HG03439 (cell line): Measurements from ENCODE around the gene NUBP1.
A peak's percentile ranks its signal among the peaks of the same experiment; 100 is the strongest.
"Not testable (repeated sequence)": the region's sequence is repeated elsewhere in the genome, so short reads cannot be mapped to it uniquely, and the experiment has no call there.

Experiments
- ATAC-seq: cut with Tn5 transposase; IDR thresholded peaks from one replicate; pipeline ENCODE4 v1.9.1; 2021; ENCODE audit warnings: mild to moderate bottlenecking, moderate library complexity; ENCODE audit not compliant: unreplicated experiment

NUBP1 gene

DNA sequence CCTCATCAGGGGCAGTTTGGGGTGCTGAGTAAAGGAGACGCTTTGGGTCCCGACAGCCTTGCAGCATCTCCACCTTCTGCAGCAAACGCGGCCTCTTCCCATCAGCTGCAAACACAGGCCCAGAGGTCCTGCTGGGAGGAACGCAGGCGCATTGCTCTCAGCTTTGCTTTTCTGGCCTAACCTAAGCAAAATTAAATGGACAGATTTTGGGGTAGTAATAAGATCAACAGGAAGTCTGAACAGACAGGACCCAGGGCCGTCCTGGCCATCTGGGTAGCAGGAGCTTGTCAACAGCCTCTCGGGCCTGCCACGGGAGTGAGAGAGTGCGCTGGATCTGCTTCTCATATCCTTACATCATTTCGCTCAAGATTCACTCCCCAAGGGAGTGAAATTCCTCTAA lies 7.2 kb downstream of the NUBP1 start:
- no peak for ATAC-seq

DNA sequence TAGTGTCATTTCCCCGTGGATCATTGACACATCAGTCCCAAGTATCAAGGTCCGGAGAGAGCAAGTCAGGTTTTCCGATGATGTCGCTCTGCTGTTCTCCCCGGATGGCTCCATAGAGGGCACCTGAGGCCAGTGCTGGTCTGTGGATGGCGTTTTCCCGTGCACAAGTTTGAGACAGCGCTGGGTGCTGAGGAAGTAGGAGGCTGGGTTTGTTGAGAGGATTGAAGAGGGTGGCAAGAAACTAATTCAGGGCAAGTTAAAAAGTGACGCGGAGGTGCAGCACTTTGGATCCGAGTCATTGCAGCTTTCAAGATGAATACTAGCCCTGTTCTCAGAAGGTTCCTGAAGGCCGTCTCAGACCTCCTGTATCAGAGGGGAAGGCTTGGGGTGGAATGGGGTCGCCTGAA lies 7.7 kb downstream of the NUBP1 start:
- ATAC-seq, result no peak

DNA sequence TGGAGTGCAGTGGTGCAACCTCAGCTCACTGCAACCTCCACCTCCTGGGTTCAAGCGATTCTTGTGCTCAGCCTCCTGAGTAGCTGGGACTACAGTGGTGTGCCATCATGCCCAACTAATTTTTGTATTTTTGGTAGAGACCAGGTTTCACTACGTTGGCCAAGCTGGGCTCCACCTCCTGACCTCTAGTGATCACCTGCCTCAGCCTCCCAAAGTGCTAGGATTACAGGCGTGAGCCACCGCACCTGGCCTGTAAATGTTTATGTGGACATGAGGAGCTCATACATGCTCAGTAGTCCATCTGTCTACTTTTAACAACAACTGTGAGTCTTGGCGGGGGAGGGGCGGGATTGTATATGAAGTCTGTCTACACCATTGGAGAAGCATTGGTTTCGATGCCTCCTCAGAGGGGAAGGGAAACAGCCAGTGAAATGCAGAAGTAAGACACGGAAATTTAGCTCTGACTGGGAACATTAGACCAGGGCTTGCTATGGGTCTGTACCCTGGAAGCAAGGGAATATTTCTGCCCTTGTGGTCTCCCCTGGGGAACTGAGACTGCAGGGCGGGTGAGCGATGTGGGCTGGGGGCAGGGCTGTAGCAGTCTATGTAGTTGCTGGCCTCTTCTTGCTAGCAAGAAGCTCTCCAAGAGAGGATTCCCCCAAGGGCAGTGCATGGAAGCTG lies 9.3 kb downstream of the NUBP1 start:
- no peak for ATAC-seq

DNA sequence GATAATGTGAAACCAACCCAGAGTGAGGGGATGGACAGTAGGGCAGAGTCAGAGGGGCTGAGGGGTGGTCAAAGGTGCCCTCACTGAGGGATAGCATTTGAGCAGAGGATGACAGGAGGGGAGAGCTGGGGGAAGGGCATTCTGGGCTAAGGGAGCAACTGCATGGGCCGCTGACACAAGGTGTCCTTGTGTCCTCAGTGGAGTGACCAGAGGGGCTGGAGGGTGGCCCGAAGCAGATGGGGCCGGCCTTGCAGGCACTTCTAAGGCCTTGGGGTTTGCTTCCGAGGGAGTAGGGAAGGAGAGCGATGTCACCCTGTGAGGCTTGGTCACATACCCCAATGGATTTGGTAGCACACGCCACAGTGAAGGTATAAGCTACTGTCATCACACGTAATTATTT lies 10.0 kb downstream of the NUBP1 start:
- ATAC-seq, result no peak

DNA sequence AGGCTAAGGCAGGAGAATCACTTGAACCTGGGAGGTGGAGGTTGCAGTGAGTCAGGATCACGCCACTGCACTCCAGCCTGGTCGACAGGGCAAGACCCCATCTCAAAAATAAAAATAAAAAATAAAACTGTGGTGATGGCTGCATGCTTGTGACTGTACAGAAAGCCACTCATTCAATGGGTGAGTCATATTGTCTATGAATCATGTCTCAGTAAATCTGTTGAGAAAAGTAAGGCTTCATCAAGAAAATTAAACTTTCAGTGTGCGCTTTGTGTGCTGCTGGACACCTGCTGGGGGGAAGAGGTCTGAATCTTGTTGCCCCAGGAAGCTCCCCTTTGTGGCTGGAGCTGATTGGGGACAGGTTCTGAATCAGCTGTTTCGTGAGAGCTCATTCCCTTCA lies 11.3 kb downstream of the NUBP1 start:
- ATAC-seq, result no peak

DNA sequence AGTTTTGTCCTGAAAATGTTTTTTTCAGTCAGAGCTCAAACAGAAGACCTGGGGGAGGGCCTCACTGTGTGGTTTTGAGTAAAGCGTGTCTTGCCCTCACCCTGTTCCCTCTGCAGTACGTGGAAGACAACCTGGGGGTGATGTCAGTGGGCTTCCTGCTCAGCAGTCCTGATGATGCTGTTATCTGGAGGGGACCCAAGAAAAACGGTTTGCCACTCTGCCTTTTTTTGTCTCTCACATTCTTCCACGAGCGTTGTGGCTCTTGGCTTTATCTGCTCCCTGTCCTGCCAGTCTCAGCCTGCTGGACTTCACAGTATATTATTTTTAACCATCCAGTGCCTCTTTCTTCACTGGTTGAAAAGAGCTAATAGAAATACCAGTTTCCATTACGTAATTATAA lies 12.9 kb downstream of the NUBP1 start:
- ATAC-seq, result no peak

DNA sequence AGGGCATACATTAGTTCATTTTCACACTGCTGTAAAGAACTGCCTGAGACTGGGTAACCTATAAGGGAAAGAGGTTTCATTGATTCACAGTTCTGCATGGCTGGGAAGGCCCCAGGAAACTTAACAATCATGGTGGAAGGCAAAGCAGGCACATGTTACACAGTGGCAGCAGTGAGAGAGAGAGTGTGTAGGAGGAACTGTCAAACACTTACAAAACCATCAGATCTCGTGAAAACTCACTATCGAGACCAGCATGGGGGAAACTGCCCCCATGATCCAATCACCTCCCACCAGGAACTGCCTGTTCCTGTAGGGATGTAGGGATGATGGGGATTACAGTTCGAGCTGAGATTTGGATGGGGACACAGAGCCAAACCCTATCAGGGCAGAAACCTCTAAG lies 17.2 kb downstream of the NUBP1 start:
- no peak for ATAC-seq

DNA sequence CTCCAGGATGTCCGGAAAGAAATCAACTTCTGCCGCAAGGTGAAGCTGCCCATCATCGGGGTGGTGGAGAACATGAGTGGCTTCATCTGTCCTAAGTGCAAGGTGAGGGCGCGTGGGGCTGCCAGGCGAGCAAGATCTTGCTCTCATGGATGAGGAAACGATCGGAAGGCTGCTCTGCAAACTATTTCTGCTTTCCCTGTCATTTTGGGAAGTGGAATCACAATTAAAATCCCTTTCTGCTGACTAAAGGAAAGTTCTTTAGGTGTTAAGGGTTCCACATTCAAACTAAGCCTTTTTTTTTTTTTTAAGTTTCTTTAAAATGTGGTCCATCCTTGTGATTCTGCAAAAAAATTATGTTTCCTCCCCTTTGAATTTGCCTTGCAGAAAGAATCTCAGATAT lies 17.7 kb downstream of the NUBP1 start:
- no peak for ATAC-seq

DNA sequence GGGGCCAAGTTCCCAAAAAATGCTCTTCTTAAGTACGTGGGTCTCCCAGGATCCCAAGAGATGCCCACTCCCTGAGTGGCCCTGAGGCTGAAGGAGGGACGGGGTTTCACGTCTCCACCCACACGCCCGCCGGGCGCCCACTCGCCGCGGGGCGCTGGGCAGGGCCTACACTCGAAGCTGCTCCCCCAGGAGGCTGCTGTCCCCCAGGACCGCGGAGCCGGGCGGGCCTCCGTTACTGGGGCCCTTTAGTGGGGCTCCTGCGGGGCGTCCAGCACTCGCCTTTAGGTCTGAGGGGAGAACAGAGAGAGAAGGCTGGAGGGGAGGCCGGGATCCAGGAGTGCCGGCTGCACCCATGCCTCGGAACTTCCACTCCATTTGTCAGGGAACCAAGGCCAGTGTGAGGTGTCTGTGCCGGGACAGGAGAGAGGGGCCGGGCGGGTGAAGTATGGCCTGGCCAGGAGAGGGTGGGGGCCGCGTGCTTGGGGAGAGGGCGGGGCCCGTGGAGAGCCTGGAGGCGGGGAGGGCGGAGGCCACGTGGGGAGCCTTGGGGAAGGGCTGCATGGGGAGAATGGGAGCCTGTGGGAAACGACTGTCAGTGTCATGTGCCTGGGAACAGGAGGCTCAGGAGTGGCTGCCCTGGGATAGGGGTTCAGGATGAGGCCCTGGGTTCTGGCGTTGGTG lies 18.8 kb downstream of the NUBP1 start:
- no peak for ATAC-seq

DNA sequence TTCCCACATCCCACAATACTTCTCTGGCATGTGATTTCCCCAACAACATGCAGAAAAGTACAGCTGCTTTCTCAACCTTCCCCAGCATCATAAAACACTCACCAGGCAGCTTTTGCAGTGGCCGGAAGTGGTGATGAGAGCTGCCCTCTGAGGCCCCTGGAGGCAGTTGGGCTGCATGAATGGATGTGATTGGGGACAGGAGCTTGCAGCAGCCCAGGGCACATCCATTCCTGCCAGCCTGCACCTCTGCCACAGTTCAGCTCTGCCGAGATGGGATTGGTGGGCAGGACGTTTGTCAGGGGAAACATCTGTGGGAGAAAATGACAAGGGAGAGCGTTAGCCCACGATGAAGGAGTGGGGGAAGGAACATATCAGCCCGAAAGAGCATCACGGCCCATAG lies 19.8 kb downstream of the NUBP1 start:
- no peak for ATAC-seq

DNA sequence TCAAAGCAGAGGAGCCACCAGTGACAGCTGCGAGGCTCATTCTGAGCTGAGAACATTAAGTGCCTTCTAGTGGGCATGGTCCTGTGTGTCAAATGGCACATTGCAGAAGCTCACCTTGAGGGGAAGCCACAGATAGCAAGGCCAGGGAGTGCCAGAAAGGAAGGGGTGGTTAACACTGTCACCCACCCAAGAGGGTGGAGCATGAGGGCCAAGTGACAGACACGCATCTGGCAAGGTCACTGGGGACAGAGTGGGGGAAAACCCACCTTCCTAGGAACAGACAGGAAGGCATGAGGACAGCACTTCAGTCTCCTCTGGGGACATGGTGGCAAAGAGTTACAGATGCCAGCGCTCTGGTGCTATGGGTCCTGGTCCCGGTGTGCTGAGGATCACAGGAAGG lies 22.1 kb downstream of the NUBP1 start:
- no peak for ATAC-seq

DNA sequence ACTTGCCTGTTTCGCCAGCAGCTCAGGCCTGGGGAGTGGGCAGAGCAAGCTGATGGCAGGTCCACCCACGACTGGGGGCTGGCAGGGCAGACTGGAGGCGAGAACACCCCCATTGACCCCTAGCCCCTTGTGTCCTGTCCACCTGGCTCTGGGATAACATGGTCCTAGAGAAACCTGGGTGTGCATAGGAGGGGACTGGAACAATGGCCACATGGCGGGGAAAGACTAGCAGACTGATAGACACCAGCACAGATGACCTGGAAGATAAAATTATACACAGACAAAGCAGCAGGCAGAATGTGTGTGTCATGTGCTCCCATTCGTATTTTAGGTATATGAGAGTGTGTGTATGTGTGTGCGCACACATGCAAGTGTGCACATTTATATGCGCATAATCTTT lies 23.5 kb downstream of the NUBP1 start:
- no peak for ATAC-seq

DNA sequence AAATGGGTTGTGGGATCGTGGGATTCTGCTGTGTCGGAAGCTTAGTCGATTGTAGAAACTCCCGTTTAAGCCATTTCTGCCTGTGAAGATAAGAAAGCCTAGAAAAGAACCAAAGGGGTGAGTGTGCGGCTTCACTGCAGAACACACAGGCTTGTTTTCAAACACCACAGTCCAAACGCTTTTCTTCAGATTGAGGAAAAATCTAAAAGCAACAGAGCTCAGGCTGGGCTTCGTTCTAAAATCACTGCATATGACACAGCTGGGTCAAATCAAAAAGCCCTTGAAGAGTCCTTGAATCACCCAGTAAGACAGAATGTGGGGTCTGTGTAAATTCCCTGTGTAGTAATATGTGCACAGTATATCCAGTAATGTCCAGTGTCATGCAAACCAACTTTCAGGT lies 25.7 kb downstream of the NUBP1 start:
- ATAC-seq, result no peak

DNA sequence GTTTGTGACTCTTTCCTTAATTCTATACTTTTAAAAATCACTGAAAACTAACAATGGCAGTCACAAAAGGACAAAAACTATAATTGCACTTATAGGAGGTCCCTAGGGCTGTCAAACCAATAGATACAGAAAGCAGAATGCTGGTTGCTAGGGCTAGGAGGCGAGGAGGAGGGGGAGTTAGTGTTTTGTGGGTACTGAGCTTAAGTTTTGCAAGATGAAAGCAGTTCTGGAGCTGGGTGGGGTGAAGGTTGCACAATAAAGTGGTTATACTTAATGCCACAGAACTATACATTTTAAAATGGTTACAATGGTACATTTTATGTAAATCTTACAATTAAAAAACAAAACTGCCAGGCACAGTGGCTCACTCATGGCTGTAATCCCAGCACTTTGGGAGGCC lies 27.3 kb downstream of the NUBP1 start:
- no peak for ATAC-seq

DNA sequence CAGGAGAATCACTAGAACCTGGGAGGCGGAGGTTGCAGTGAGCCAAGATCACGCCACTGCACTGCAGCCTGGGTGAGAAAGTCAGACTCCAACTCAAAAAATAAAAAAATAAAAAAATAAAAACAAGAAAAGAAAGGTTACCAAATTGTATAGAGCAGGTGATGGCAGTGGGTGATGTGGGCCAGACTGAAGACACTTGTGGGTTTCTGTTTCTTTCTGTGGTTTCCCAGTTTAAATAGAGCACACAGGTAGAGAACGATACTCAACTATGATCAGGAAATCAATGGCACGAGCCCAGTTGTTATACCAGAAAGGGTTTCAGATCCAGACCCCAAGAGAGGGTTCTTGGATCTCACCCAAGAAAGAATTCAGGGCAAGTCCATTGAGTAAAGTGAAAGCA lies 32.6 kb downstream of the NUBP1 start:
- peak; percentile 69 for ATAC-seq

DNA sequence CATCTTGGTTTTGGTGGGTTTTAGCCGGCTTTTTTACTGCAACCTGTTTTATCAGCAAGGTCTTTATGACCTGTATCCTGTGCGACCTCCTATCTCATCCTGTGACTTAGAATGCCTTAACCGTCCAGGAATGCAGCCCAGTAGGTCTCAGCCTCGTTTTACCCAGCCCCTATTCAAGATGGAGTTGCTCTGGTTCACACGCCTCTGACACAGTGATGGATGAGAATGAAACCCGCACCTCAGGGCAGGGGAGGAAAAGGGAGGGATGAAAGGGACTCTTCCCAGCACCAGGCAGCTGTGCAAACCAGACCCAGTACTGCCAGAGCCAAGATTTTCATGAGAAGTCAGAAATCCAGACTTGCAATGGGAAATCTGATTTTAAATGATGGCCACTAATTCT lies 33.3 kb downstream of the NUBP1 start:
- ATAC-seq, result not testable (repeated sequence)

DNA sequence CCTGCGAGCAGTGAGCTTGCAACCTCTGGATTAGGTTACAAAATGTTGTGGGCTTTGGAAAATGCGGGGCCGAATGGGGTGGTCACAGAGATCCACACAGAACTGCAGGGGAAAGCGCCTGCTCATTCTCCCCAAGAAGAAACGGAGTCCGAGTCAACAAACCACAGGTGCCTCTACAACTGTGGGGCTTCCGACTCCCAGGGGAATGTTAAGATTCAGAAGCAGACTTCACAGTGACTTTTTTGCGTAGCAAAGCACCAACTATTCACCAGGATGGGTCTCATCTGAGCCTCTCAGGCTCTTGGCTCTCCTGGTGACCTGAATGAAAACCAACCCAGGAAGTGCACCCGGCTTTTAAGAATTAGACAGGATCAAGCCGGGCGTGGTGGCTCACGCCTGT lies 33.7 kb downstream of the NUBP1 start:
- ATAC-seq, result no peak

DNA sequence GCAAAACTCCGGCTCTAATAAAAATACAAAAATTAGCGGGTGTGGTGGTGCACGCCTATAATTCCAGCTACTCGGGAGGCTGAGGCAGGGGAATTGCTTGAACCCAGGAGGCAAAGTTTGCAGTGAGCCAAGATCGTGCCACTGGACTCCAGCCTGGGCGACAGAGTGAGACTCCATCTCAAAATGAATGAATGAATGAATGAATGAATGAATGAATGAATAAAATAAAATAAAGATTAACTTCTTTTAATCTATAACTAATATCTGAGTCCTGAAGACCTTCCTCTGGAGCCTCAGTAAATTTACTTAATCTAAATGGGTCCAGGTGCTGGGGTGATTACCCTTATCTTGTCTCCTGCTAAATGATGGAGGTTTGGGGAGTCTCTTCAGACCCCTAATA lies 36.3 kb downstream of the NUBP1 start:
- not testable (repeated sequence) for ATAC-seq

DNA sequence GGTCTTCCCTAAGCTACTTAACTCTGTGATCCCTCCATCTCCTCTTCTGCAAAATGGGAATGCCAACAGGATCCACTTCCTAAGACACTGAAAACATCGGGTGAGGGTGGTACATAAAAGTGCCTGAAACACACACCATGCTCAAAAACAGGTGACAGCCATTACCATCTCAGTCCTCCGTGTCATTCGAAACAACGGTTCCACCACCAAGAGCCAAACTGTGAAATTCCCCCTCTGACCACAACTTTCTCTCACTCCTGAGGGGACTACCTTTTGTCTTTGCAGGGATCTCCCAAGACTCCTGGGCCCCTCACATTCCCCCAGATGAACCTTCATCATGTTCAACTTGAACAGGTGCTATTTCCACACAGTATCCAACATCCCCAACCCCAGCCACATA lies 37.0 kb downstream of the NUBP1 start:
- no peak for ATAC-seq

DNA sequence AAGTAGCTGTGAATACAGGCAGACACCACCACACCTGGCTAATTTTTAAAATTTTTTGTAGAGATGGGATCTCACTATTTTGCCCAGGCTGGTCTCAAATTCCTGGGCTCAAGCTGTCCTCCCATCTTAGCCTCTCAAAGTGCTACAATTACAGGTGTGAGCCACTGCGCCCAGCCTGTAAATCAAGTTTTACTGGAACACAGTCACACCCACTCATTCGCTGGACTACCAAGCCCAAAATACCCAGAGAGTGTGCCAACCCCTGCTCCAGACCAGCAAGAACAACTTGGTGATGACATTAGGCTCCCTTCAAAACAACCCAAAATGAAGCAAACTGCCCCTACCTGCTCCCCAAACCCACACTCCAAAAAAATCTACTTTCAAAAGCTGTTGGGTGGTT lies 39.0 kb downstream of the NUBP1 start:
- no peak for ATAC-seq

DNA sequence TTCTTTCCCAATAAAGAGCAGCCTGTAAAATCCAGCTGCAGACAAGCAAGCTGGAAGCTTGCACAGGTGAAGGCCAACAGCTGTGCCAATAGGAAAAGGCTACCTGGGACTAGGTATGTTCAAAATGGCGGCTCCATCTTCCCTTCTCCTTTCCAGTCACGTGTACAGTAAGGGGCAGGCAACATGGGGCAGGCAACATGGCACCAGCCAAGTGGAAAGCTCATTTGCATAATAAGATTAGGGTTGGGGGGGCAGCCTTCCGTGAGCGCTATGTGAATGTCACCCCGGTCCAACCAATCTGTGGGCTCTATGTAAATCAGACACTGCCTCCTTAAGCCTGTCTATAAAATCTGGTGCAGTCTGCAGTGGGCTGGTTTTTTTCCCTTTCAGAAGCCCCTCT lies 43.7 kb downstream of the NUBP1 start:
- no peak for ATAC-seq

DNA sequence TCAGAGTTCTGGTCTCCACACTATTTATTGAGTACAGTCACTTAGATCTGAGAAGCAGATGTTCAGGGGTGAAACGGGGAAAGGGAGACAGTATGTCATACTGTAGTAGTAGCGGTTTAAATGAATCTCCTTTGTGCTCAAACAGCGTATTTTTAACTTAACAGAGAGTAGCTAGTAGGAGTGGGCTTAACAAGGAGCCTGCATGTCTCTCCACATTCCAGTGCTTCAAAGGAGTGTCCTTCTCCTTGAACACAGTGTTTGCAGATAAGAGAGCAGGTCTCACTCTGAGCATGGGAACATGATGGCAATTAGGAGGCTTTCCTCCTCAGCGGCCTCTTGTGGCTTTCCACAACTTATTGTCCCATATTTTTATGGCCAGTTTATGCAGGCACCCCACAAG lies 45.0 kb downstream of the NUBP1 start:
- ATAC-seq, result not testable (repeated sequence)

DNA sequence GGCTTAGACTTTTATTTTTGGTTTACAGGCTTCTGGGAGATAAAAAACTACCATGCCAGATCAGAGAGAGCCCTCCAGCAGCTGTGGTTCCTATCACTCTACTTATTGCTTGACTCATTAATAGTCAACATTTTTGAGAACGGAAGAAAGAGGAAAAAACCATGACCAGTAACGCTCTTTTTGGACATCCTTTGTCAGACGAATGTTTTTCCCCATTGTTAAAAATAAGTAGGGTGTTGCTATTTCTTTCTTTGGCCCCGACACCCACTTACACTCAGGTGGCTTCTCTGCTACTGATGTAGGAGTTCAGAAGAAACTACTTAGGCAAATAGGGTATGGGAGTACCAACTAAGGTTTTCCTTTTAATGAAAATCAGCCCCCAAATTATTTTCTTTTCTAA lies 47.4 kb downstream of the NUBP1 start:
- ATAC-seq, result peak; percentile 59
